Measurements from ENCODE around the gene SLC5A2.
A peak's percentile ranks its signal among the peaks of the same experiment; 100 is the strongest.
"Not testable (repeated sequence)": the region's sequence is repeated elsewhere in the genome, so short reads cannot be mapped to it uniquely, and the experiment has no call there.

The SLC5A2 gene

DNA sequence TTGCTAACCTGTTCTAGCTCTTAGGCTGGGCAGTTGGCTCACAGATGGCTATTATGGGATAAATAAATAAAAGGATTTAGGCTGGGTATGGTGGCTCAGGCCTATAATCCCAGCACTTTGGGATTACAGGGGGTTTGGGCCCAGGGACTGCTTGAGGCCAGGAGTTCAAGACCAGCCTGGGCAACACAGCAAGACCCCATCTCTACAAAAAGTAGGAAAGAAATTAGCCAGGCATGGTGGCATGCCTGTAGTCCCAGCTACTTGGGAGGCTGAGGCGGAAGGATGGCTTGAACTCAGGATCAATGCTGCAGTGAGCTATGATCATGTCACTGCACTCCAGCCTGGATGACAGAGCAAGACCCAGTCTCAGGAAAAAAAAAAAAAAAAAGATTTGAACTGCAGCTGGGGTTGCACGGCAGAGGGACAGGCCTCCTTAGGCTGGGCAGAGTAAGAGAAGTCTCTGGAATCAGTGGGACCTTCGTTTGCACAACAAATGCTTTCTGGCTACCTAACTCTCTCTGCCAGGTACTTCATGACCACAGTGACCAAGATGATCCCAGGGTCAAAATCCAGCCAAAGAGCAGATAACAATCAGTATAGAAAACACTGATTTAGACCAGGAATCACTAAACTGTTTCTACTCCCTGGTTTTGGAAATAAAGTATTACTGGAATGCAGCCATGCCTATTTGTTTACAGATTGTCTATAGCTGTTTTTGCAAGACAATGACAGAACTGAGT, 18.5 kb downstream of the SLC5A2 start:
- Histone ChIP-seq H3K79me2 (ENCODE audit: control insufficient read depth, insufficient read depth, low read length, unreplicated experiment) (no peaks in the 10 kb centered on the region), H2AFZ (ENCODE audit: low read length, unreplicated experiment) (no peak overlapping the region), H3K4me3 (ENCODE audit: low read depth, low read length) (no peak overlapping the region), H3K36me3 (ENCODE audit: insufficient read depth, low read length) (peaks cover 6% of the 10 kb centered on the region; the same call in 1 of the 2 replicates), H3K27me3 (ENCODE audit: insufficient read depth, low read length) (no peaks in the 10 kb centered on the region), H3K4me1 (ENCODE audit: control insufficient read depth, insufficient read depth, low read length, unreplicated experiment) (no peaks in the 10 kb centered on the region), H3K27ac (ENCODE audit: low read depth, low read length) (no peak overlapping the region)

DNA sequence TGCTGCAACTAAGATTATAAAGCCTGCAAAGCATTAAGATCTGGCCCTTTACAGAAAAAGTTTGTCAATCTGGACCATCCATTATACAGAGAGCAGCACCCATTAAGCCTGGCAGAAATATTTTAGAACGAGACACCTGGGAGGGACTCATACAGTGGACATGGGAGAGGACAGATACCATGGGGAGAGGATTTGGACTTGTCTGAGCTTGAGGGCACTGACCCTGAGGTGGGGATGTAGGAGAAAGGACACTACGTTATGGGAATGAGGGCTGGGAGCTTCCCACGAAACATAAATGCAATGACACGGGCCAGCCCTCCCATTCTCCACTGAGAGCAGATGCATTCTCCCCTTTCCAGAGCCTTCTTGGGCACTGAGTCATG, 19.0 kb downstream of the SLC5A2 start:
- Histone ChIP-seq H2AFZ (ENCODE audit: low read length, unreplicated experiment) (no peak overlapping the region), H3K79me2 (ENCODE audit: control insufficient read depth, insufficient read depth, low read length, unreplicated experiment) (peaks cover 5% of the 10 kb centered on the region), H3K36me3 (ENCODE audit: insufficient read depth, low read length) (peaks cover 3% of the 10 kb centered on the region; the same call in 1 of the 2 replicates), H3K27me3 (ENCODE audit: insufficient read depth, low read length) (no peaks in the 10 kb centered on the region), H3K4me3 (ENCODE audit: low read depth, low read length) (no peak overlapping the region), H3K27ac (ENCODE audit: low read depth, low read length) (no peak overlapping the region), H3K4me1 (ENCODE audit: control insufficient read depth, insufficient read depth, low read length, unreplicated experiment) (peaks cover 5% of the 10 kb centered on the region)

DNA sequence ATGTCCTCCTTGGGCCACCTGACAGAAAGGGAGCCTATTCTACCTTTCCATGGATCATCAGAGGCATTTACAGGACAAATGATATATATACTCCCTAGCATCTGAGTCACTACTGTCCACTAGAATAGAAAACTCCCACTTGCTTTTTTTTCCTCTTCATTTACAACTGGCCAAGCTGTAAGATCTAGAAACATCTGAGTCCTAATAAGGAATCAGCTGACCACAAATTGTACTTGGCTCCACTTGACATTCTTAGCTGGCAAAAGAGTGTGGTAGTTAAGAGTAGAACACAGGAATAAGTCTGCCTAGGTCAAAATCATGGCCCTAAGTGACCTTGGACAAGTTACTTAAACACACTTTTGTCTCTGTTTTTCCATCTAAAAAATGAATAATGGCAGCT, 20.1 kb downstream of the SLC5A2 start:
- Histone ChIP-seq H2AFZ (ENCODE audit: low read length, unreplicated experiment) (no peak overlapping the region), H3K27ac (ENCODE audit: low read depth, low read length) (no peak overlapping the region), H3K4me3 (ENCODE audit: low read depth, low read length) (no peak overlapping the region), H3K36me3 (ENCODE audit: insufficient read depth, low read length) (peaks cover 3% of the 10 kb centered on the region; the same call in 1 of the 2 replicates), H3K79me2 (ENCODE audit: control insufficient read depth, insufficient read depth, low read length, unreplicated experiment) (peaks cover 15% of the 10 kb centered on the region), H3K27me3 (ENCODE audit: insufficient read depth, low read length) (no peaks in the 10 kb centered on the region), H3K4me1 (ENCODE audit: control insufficient read depth, insufficient read depth, low read length, unreplicated experiment) (peaks cover 10% of the 10 kb centered on the region)

DNA sequence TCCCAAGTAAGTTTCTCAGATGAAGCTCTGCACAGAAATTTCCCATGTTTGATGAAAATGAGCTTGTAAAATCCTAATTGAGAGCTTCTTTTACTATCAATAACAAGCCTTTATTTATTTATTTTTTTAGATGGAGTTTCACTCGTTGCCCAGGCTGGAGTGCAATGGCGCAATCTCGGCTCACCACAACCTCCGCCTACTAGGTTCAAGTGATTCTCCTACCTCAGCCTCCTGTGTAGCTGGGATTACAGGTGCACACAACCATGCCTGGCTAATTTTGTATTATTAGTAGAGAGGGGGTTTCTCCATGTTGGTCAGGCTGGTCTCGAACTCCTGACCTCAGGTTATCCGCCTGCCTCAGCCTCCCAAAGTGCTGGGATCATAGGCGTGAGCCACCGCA, 20.6 kb downstream of the SLC5A2 start:
- not testable (repeated sequence) for H3K4me3 ChIP-seq (ENCODE audit: low read depth, low read length); H2AFZ ChIP-seq (ENCODE audit: low read length, unreplicated experiment)

DNA sequence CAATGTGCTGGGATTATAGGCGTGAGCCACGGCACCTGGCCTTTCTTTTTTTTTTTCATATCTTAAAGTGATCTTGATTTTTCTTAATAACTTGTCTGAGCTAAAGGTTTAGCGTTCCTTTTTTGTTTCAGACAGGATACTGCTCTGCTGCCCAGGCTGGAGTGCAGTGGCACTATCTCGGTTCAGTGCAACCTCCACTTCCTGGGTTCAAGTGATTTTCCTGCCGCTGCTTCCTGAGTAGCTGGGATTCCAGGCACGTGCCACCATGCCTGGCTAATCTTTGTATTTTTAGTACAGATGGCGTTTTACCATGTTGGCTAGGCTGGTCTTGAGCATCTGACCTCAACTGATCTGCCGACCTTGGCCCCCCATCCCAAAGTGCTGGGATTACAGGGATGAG, 21.2 kb downstream of the SLC5A2 start:
- Histone ChIP-seq H3K4me1 (ENCODE audit: control insufficient read depth, insufficient read depth, low read length, unreplicated experiment) (peaks cover 12% of the 10 kb centered on the region), H2AFZ (ENCODE audit: low read length, unreplicated experiment) (no peak overlapping the region), H3K4me3 (ENCODE audit: low read depth, low read length) (no peak overlapping the region), H3K79me2 (ENCODE audit: control insufficient read depth, insufficient read depth, low read length, unreplicated experiment) (peaks cover 19% of the 10 kb centered on the region), H3K27ac (ENCODE audit: low read depth, low read length) (no peak overlapping the region), H3K36me3 (ENCODE audit: insufficient read depth, low read length) (peaks cover 3% of the 10 kb centered on the region; the same call in 1 of the 2 replicates), H3K27me3 (ENCODE audit: insufficient read depth, low read length) (no peaks in the 10 kb centered on the region)

More for the DNA sequence above, 20.6 kb downstream of the SLC5A2 start:
- H3K4me1 ChIP-seq (ENCODE audit: control insufficient read depth, insufficient read depth, low read length, unreplicated experiment); H3K36me3 ChIP-seq (ENCODE audit: insufficient read depth, low read length); H3K27me3 ChIP-seq (ENCODE audit: insufficient read depth, low read length); H3K27ac ChIP-seq (ENCODE audit: low read depth, low read length): not testable (repeated sequence)
- H3K79me2 ChIP-seq (ENCODE audit: control insufficient read depth, insufficient read depth, low read length, unreplicated experiment), result peaks cover 17% of the 10 kb centered on the region

DNA sequence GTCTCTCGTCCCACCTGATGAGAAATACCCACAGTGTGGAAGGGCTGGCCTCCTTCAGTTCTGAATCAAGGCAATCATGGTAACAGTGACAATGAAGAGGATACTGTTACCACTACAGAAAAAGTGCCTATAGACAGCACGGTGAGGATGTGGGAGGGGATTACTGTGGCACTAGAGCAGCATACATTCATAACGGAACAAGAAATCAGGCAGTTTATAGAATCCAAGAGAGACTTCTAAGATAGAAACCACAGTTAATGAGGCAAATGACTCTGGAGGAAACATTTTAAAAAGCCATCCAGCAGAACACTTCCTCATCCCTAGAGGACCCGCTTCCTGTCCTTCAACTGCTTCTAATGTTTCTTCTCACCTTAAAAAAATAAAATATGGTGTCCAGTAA, 22.6 kb downstream of the SLC5A2 start:
- Histone ChIP-seq H3K79me2 (ENCODE audit: control insufficient read depth, insufficient read depth, low read length, unreplicated experiment) (peaks cover 19% of the 10 kb centered on the region), H3K4me3 (ENCODE audit: low read depth, low read length) (no peak overlapping the region), H3K27me3 (ENCODE audit: insufficient read depth, low read length) (no peaks in the 10 kb centered on the region), H3K27ac (ENCODE audit: low read depth, low read length) (no peak overlapping the region), H3K36me3 (ENCODE audit: insufficient read depth, low read length) (peaks cover 3% of the 10 kb centered on the region; the same call in 1 of the 2 replicates), H2AFZ (ENCODE audit: low read length, unreplicated experiment) (no peak overlapping the region), H3K4me1 (ENCODE audit: control insufficient read depth, insufficient read depth, low read length, unreplicated experiment) (peaks cover 20% of the 10 kb centered on the region)

DNA sequence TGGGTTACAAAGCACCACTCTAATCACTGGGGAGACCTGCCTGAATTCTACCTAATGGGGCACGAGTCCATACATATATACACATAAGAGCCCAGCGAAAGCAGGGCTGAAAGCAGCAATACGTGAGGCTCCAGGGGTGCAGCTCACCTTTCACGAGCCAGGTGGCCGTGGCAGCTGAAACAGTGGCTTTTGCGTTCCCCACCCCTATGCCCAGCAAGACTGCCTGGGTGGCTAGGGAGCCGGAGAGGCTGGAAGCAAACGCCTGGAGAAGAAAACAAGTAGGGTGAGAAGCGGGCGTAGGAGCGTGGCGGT, 24.6 kb downstream of the SLC5A2 start:
- peaks cover 19% of the 10 kb centered on the region for H3K79me2 ChIP-seq (ENCODE audit: control insufficient read depth, insufficient read depth, low read length, unreplicated experiment)
- peak overlapping the region; percentile 49; the same call in 1 of the 2 replicates for H3K27ac ChIP-seq (ENCODE audit: low read depth, low read length)
- peak overlapping the region; percentile 79 for H3K4me3 ChIP-seq (ENCODE audit: low read depth, low read length)
- no peaks in the 10 kb centered on the region for H3K27me3 ChIP-seq (ENCODE audit: insufficient read depth, low read length)
- H3K4me1 ChIP-seq (ENCODE audit: control insufficient read depth, insufficient read depth, low read length, unreplicated experiment), result peaks cover 20% of the 10 kb centered on the region
- H3K36me3 ChIP-seq (ENCODE audit: insufficient read depth, low read length), result peaks cover 3% of the 10 kb centered on the region; the same call in 1 of the 2 replicates
- peak overlapping the region; percentile 70 for H2AFZ ChIP-seq (ENCODE audit: low read length, unreplicated experiment)

DNA sequence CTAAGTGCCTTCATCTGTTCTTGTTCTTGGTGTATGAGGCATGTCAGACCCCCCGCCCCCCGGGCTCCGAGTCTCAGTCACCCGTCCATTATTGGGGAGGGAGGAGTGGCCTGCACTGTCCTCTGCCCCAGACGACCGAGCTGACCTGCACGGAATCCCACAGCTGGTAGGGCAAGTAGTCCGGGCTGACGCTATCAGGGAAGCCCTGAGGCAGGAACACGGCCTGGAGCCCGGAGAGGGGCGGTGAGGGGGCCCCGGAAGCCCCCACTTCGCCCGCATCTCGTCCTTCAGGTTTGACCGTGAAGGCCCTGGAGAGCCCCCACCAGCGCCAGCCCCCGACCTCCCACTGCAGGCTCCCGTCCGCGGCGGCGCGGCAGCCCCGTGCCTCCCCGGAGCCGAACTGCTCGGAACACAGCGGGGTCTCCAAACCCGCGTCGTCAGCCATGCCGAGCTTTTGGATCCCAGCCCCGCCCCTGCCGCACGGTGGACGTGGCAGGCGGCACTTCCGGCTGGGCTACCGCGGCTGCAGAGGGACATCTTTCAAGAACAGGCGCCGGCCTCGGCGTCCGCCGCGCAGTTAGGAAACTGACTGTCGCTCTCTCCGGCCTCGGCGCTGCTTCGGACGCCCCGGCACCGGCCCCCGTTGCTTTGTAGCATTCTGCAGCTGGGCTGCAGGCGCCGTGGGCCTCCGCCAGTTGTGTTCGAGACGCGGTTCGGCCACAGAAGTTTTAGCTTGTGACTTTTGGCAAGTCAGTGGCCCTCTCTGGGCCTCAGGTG, 25.2 kb downstream of the SLC5A2 start, which contains the start of gene RUSF1:
RUSF1 (minus strand) TSS at position 463 of the 777 bp plus-strand sequence; CDS start at position 445, 18 bp downstream.
- peak within 1 kb of the TSS; percentile 70 for H2AFZ ChIP-seq (ENCODE audit: low read length, unreplicated experiment)
- peaks cover 20% of the 10 kb centered on the region for H3K4me1 ChIP-seq (ENCODE audit: control insufficient read depth, insufficient read depth, low read length, unreplicated experiment)
- H3K36me3 ChIP-seq (ENCODE audit: insufficient read depth, low read length), result peaks cover 3% of the 10 kb centered on the region; the same call in 1 of the 2 replicates
- peaks cover 19% of the 10 kb centered on the region for H3K79me2 ChIP-seq (ENCODE audit: control insufficient read depth, insufficient read depth, low read length, unreplicated experiment)
- peak within 1 kb of the TSS; percentile 79 for H3K4me3 ChIP-seq (ENCODE audit: low read depth, low read length)
- peak within 1 kb of the TSS; percentile 49 for H3K27ac ChIP-seq (ENCODE audit: low read depth, low read length)
- H3K27me3 ChIP-seq (ENCODE audit: insufficient read depth, low read length), result no peaks in the 10 kb centered on the region

DNA sequence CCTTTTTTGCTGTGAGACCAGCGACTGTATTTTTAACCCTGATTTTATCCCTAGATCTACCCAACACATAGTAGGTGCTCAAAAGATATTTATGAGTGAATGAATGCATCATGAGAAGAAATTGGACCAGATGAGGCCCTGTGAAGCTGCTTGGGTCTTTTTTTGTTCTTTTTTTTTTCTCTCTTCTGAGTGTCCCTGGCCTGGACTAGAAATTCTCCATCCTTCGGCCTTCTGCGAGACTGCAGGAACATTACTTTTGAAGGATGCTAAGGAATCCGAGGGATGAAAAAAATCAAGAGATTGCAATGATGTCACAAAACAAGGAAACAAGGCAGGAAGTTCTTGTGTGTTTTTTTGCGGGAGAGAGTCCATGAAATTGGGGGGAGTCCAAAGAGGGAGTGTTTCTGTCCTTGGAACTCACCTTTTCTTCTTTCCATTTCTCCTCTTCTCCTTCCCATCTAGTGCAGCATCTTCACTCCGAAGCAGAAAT, 25.8 kb downstream of the SLC5A2 start:
- Histone ChIP-seq H3K4me1 (ENCODE audit: control insufficient read depth, insufficient read depth, low read length, unreplicated experiment) (peaks cover 20% of the 10 kb centered on the region), H3K79me2 (ENCODE audit: control insufficient read depth, insufficient read depth, low read length, unreplicated experiment) (peaks cover 19% of the 10 kb centered on the region), H2AFZ (ENCODE audit: low read length, unreplicated experiment) (peak overlapping the region; percentile 70), H3K27ac (ENCODE audit: low read depth, low read length) (peak overlapping the region; percentile 49), H3K4me3 (ENCODE audit: low read depth, low read length) (peak overlapping the region; percentile 79), H3K36me3 (ENCODE audit: insufficient read depth, low read length) (peaks cover 3% of the 10 kb centered on the region; the same call in 1 of the 2 replicates), H3K27me3 (ENCODE audit: insufficient read depth, low read length) (no peaks in the 10 kb centered on the region)

DNA sequence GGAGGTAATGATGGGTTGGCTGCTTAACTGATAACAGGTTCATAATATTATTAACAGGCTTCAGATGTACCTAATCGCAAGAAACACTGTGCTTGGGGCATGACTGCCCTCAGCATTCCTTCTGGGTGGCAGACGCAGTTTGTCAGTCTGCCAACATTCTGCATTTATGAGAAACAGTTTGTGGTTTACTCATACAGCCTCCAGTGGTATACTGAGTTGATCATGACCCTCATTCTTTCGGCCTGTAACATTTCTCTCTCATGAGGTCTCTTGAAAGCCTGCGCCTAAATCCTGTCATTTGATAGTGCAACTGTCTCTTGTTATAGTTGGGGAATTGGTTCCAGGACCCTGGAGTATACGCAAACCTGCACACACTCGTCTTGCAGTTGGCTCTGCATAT, 30.2 kb downstream of the SLC5A2 start:
- H3K36me3 ChIP-seq (ENCODE audit: insufficient read depth, low read length), result no peaks in the 10 kb centered on the region
- H3K79me2 ChIP-seq (ENCODE audit: control insufficient read depth, insufficient read depth, low read length, unreplicated experiment), result peaks cover 3% of the 10 kb centered on the region
- no peak overlapping the region for H3K27ac ChIP-seq (ENCODE audit: low read depth, low read length)
- peaks cover 10% of the 10 kb centered on the region for H3K4me1 ChIP-seq (ENCODE audit: control insufficient read depth, insufficient read depth, low read length, unreplicated experiment)
- peaks cover 15% of the 10 kb centered on the region for H3K27me3 ChIP-seq (ENCODE audit: insufficient read depth, low read length)
- no peak overlapping the region for H2AFZ ChIP-seq (ENCODE audit: low read length, unreplicated experiment)
- H3K4me3 ChIP-seq (ENCODE audit: low read depth, low read length), result no peak overlapping the region

Measured in ACC112 (cell line).